Panc1 (cell line): ENCODE data around the gene PPP6R2. TPM values are rescaled to one million over a fixed set of nuclear protein-coding genes. Genes with fewer than 3 reads are reported as not detected.

Experiments used
- ATAC-seq: fragments of 200-7000 bp; cut with Tn5 transposase; 2 replicates; pipeline ENCODE4 v1.9.1; 2020; ENCODE audit warnings: mild to moderate bottlenecking, moderate library complexity
- BruUV-seq: library from RNA; stranded (reverse); fragments of 400-500 nt; replicated peaks from 2 replicates; lab custom pipeline; 2021; lab: Mats Ljungman, UMichigan
- CTCF ChIA-PET: fragments of 300-600 bp; sonication (Branson Sonifier 250); formaldehyde crosslinking; loops from one replicate; lab custom pipeline; 2022; ENCODE audit warnings: antibody characterized with exemption; lab: Charles Lee
- POLR2A ChIA-PET: fragments of 300-600 bp; sonication (Branson Sonifier 250); formaldehyde crosslinking; loops from one replicate; lab custom pipeline; 2022; ENCODE audit warnings: antibody characterized with exemption; lab: Charles Lee
- DNase-seq: peaks from one replicate; pipeline ENCODE4 v3.0.0-alpha.2; 2010; ENCODE audit warnings: low read depth, low spot score
- H3K27ac ChIP-seq: 2 replicates; pipeline ENCODE4 v1.5.1; 2011; ENCODE audit warnings: mild to moderate bottlenecking, low read length, inconsistent platforms
- H3K27me3 ChIP-seq: fragments of 200-500 bp; sonication (Bioruptor generic); 2 replicates; pipeline ENCODE4 v1.6.0; 2014; ENCODE audit warnings: low read length, inconsistent platforms; ENCODE audit not compliant: control insufficient read depth, insufficient read depth
- H3K36me3 ChIP-seq: fragments of 200-500 bp; sonication (Bioruptor generic); 2 replicates; pipeline ENCODE4 v1.5.1; 2014; ENCODE audit warnings: inconsistent platforms, mild to moderate bottlenecking, low read length, moderate library complexity; ENCODE audit not compliant: control insufficient read depth, insufficient read depth
- H3K4me1 ChIP-seq: 2 replicates; pipeline ENCODE4 v1.5.1; 2011; ENCODE audit warnings: inconsistent platforms, mild to moderate bottlenecking, low read length, moderate library complexity; ENCODE audit not compliant: control insufficient read depth, insufficient read depth
- H3K4me3 ChIP-seq, 2 experiments: 2 replicates each; pipeline ENCODE4 v1.5.1; 2011 to 2012; ENCODE audit warnings: low read depth in 2 of 2, low read length in 2 of 2, mild to moderate bottlenecking in 2 of 2, inconsistent platforms in 1 of 2, moderate library complexity in 1 of 2
- H3K9me3 ChIP-seq: fragments of 200-500 bp; sonication (Bioruptor generic); 2 replicates; pipeline ENCODE4 v1.5.1; 2014; ENCODE audit warnings: low read depth, mild to moderate bottlenecking, inconsistent platforms, low read length, moderate library complexity; ENCODE audit not compliant: control insufficient read depth, insufficient read depth
- POLR2AphosphoS5 ChIP-seq: IDR thresholded peaks from 2 replicates; pipeline ENCODE4 v1.6.1; 2012; ENCODE audit warnings: mild to moderate bottlenecking, low read depth, low read length, moderate library complexity
- SIN3A ChIP-seq: IDR thresholded peaks from 2 replicates; pipeline ENCODE4 v1.6.1; 2012; ENCODE audit warnings: low read depth, mild to moderate bottlenecking, low read length, moderate library complexity, borderline replicate concordance; ENCODE audit not compliant: insufficient read depth
- TCF7L2 ChIP-seq: IDR thresholded peaks from 2 replicates; pipeline ENCODE4 v1.6.1; 2011; ENCODE audit warnings: mild to moderate bottlenecking, low read depth, low read length, inconsistent platforms
- in situ Hi-C: cut with HindIII; loops from 2 replicates; pipeline ENCODE4 v1.10.0; 2016; ENCODE audit warnings: low sequenced_read_pairs, low pct_unique_long_range_greater_than_20kb
- intact Hi-C: fragments of 100-400 bp; cut with micrococcal nuclease; formaldehyde crosslinking; loops from one replicate; pipeline ENCODE4 v1.10.0; 2022; ENCODE audit not compliant: unreplicated experiment
- total RNA-seq: library from RNA; stranded (reverse); gene quantifications from one replicate; pipeline ENCODE4 v1.2.1, GENCODE V29; 2021; ENCODE audit not compliant: unreplicated experiment
- TF ChIP-seq, protein P1 (sequence below), 2 experiments: IDR thresholded peaks; 2 replicates each; pipeline ENCODE4 v1.6.1; 2011 to 2012; ENCODE audit warnings: low read depth in 2 of 2, control low read depth in 1 of 2, low read length in 1 of 2, mild to moderate bottlenecking in 1 of 2, moderate library complexity in 1 of 2; ENCODE audit not compliant: insufficient read depth in 1 of 2
- TF ChIP-seq, protein P2 (sequence below): fragments of 450-650 bp; IDR thresholded peaks from 2 replicates; pipeline ENCODE4 v1.5.1; 2017; ENCODE audit warnings: mild to moderate bottlenecking

The PPP6R2 gene
- total RNA-seq, 1 experiment from 2014 or later: 52.8 TPM

DNA sequence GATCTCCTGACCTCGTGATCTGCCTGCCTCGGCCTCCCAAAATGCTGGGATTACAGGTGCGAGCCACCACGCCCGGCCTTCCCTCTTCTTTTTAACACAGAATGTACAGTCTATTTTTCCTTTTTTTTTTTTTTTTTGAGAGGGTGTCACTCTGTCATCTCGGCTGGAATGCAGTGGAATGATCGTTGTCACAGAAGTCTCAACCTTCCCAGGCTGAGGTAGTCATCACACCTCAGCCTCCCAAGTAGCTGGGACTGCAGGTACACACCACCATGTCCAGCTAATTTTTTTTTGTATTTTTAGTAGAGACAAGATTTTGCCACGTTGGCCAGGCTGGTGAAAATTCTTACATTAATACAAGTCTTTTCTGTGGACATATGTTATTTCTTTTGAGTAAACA, 13.1 kb downstream of the PPP6R2 start:
- no peaks in the 10 kb centered on the region for H3K9me3 ChIP-seq
- TF ChIP-seq, protein P1, sequence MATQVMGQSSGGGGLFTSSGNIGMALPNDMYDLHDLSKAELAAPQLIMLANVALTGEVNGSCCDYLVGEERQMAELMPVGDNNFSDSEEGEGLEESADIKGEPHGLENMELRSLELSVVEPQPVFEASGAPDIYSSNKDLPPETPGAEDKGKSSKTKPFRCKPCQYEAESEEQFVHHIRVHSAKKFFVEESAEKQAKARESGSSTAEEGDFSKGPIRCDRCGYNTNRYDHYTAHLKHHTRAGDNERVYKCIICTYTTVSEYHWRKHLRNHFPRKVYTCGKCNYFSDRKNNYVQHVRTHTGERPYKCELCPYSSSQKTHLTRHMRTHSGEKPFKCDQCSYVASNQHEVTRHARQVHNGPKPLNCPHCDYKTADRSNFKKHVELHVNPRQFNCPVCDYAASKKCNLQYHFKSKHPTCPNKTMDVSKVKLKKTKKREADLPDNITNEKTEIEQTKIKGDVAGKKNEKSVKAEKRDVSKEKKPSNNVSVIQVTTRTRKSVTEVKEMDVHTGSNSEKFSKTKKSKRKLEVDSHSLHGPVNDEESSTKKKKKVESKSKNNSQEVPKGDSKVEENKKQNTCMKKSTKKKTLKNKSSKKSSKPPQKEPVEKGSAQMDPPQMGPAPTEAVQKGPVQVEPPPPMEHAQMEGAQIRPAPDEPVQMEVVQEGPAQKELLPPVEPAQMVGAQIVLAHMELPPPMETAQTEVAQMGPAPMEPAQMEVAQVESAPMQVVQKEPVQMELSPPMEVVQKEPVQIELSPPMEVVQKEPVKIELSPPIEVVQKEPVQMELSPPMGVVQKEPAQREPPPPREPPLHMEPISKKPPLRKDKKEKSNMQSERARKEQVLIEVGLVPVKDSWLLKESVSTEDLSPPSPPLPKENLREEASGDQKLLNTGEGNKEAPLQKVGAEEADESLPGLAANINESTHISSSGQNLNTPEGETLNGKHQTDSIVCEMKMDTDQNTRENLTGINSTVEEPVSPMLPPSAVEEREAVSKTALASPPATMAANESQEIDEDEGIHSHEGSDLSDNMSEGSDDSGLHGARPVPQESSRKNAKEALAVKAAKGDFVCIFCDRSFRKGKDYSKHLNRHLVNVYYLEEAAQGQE (IDR thresholded peaks at IDR 0.05; ENCODE audit: insufficient read depth in 1 of 2, low read depth in 2 of 2, low read length in 1 of 2): no peak
- no peak for TF ChIP-seq TCF7L2
- no peak for TF ChIP-seq SIN3A
- no peak for TF ChIP-seq POLR2AphosphoS5
- TF ChIP-seq, protein P2, sequence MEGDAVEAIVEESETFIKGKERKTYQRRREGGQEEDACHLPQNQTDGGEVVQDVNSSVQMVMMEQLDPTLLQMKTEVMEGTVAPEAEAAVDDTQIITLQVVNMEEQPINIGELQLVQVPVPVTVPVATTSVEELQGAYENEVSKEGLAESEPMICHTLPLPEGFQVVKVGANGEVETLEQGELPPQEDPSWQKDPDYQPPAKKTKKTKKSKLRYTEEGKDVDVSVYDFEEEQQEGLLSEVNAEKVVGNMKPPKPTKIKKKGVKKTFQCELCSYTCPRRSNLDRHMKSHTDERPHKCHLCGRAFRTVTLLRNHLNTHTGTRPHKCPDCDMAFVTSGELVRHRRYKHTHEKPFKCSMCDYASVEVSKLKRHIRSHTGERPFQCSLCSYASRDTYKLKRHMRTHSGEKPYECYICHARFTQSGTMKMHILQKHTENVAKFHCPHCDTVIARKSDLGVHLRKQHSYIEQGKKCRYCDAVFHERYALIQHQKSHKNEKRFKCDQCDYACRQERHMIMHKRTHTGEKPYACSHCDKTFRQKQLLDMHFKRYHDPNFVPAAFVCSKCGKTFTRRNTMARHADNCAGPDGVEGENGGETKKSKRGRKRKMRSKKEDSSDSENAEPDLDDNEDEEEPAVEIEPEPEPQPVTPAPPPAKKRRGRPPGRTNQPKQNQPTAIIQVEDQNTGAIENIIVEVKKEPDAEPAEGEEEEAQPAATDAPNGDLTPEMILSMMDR: no peak
- no peak for ATAC-seq
- no peaks in the 10 kb centered on the region for H3K4me1 ChIP-seq
- no peaks in the 10 kb centered on the region for H3K27me3 ChIP-seq
- BruUV-seq: no TSS peak
- DNase-seq: no peak
- in situ Hi-C loops (no loop called here), intact Hi-C loops (no loop called here)
- POLR2A ChIA-PET: no interaction called here
- no peak overlapping the region for H3K27ac ChIP-seq
- no peak overlapping the region for H3K4me3 ChIP-seq
- no peaks in the 10 kb centered on the region for H3K36me3 ChIP-seq
- CTCF ChIA-PET: no interaction called here

DNA sequence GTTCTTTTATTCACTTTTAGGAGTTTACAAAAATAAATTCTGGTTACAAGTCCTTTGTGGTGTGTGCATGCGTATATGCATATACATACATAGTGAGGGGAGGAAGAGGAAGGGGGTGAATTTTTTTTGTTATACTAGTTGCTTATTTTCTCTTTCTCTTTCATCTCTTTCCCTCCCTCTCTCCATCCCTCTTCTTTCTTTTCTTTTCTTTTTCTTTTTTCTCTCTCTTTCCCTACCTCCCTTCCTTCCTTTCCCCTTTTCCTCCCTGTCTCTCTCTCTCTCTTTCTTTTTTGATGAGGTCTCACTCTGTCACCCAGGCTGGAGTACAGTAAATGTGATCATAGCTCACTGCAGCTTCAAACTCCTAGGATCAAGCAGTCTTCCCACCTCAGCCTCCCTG, 14.1 kb downstream of the PPP6R2 start:
- POLR2A ChIA-PET: no interaction called here
- no peak for ATAC-seq

More for the DNA sequence above, 14.1 kb downstream of the PPP6R2 start:
- H3K36me3 ChIP-seq: no peaks in the 10 kb centered on the region
- intact Hi-C loops (no loop called here), in situ Hi-C loops (no loop called here)
- CTCF ChIA-PET: no interaction called here
- no peak overlapping the region for H3K27ac ChIP-seq
- H3K9me3 ChIP-seq: no peaks in the 10 kb centered on the region
- no peak for DNase-seq
- no TSS peak for BruUV-seq
- TF ChIP-seq TCF7L2 (no peak), SIN3A (no peak), POLR2AphosphoS5 (no peak)
- TF ChIP-seq, protein P1 (IDR thresholded peaks at IDR 0.05; ENCODE audit: insufficient read depth in 1 of 2, low read depth in 2 of 2, low read length in 1 of 2): no peak
- TF ChIP-seq, protein P2: no peak
- H3K27me3 ChIP-seq: no peaks in the 10 kb centered on the region
- H3K4me3 ChIP-seq: no peak overlapping the region
- no peaks in the 10 kb centered on the region; the same call in 1 of the 2 replicates for H3K4me1 ChIP-seq
